HG03460 (cell line): ENCODE measurements around the gene SPAG6.
"Not testable (repeated sequence)": the region's sequence is repeated elsewhere in the genome, so short reads cannot be mapped to it uniquely, and the experiment has no call there.

Source experiments
- ATAC-seq: cut with Tn5 transposase; IDR thresholded peaks from one replicate; pipeline ENCODE4 v1.9.1; 2021; ENCODE audit not compliant: unreplicated experiment

Gene SPAG6

DNA sequence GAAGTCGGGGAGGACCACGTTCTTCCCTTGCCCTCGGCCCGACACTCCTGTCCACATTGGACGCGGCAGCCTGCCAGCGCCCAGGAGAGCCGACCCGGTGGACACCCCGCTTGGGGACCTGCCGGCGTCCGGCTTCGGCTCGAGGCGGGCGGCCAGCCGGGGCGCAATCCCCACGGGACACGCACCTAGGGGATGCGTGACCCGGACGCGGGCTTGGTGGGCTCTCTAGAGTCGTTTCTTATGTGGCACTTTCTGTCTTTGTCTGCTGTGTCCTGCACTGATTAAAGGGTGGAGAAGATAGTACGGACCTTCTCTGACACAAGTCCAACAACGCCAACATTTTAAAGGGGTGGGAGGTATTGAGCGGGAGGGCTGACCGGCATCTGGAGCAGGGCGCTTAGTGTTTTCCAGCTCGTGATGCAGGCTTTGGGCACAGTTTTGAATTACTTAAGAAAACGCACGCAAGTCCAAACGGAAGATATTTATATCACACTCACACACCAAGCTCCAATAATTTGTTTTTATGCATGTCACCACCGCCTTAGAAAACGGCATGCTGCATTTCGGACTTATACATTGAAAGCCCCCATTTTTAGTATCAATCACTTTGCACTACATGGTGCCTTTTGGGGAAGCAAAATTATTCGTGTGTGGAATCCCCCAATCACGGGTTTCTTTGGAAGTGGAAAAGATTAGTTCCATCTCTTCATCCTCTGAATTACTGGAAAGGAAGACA is 3.9 kb upstream of the SPAG6 start:
- peak; percentile 6 for ATAC-seq

- ATAC-seq = no peak
Observed at GRCh38 chr10:22341926-22342196, 3.4 kb upstream of the SPAG6 start.

GRCh38 chr10:22342421-22342820 is 2.9 kb upstream of the SPAG6 start:
- ATAC-seq = no peak

GRCh38 chr10:22343731-22344130 is 1.6 kb upstream of the SPAG6 start:
- no peak for ATAC-seq

DNA sequence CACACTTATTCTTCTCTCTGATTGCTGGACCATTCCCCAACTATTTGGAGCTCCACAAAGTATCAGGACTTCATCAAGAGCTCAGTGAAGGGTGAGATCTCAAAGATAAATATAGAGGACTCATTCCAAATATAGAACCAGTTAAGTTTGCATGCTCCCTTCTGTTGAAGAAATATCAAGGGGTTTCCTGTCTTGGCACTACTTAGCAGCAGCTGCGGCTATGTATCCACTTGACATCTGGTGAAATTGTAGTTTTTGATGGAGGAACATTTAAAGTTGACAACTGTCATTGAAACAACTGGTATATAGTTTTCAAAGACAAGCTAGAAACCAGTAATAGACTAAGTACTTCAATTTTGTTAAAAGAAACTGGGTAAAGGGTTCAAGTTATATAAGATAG is 1.0 kb upstream of the SPAG6 start:
- ATAC-seq = no peak

DNA sequence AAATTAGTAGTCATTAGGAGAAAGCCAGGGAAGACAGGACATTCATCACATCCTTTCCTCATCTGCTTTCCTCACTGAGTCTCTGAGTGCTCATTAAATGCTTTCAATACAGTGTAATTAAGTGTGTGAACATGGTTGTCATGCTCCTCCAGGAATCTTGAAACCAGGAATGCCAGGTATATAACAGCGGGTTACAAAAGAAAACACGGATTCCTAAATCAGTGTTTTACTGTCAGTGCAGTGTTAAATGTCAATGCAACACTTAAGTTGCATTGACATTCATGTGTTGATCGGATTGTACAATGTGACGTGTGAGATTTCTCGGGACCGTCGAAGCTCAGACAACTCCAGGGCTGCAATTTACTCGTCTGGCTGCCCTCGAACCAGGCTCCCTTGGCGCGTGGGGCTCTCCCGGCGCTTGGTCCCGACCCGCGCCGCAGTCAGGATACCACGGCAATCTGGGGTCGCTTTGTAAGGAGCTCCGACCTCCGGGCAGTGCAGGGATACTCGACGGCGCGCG is 455 bp upstream of the SPAG6 start:
- ATAC-seq = no peak

DNA sequence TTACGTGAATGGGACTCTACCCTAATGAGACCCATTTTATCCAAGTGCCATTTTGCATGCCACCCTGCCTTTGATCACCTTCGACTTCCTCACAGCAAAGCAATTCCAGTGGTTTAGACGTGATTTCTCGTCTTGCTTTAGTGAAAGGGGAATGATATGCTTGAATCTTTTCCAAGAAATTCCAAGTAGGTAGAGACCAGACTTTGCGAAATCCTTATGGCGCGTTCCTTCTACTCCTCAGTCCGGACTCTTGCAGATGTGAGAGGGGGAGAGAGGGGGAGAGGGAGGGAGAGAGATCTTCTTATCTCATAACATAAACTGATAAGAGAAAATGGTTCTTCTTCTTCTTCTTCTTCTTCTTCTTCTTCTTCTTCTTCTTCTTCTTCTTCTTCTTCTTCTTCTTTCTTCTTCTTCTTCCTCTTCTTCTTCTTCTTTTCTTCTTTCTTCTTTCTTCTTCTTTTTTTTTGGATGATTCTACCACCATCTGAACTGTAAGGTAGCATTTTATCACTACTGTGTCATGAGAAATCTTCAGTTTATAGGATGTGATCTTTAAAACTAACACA is 883 bp downstream of the SPAG6 start:
- ATAC-seq = no peak

DNA sequence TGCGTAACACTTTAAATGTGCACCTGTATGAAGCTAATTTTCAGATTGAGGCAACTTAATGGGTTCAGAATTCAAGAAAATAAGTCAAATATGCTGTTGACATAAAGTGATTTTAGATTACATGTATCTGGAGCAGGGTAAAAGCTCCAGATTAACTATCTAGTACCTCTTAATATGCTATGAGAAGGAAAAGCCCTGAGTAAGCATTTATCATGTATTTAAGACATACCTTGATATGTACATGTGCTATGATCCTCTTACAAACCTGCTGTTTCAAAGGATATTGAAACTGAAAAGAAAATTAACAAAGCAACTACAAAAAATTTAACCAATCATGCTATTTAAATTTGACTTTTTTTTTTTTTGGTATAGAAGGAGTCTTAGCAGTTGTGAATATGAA is 4.5 kb downstream of the SPAG6 start:
- no peak for ATAC-seq

DNA sequence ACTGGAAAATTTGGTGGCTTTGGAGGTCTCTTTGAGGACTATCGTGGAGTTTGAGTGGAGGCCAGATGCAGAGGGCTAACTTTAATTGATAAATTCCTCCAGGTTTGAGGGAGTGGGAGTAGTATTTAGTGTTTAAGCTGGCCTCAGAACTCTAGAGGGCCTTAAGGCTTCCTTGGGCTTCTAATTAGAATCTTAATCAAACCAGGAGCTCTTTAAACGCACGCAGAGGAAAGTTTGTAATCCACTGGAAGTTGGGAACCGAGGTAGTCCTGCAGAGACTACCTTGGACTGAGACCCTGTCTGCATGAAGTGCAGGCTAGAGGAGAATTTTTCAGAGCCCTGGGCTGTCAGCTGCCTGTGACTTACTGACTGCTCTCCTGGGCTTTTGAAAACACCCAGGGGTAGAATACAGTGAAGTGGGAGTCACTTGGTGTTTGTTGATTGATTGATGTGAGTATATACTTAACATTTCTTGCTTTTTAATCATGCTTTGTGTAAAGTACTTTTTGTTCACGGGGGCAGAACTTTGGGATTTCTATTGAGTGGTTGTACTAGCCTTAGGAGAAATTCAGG is 5.9 kb downstream of the SPAG6 start:
- no peak for ATAC-seq

GRCh38 chr10:22356324-22356873 is 11.1 kb downstream of the SPAG6 start:
- ATAC-seq = no peak

GRCh38 chr10:22357770-22358169 is 12.5 kb downstream of the SPAG6 start:
- ATAC-seq = not testable (repeated sequence)

- no peak for ATAC-seq
Observed at GRCh38 chr10:22363305-22363704, 18.0 kb downstream of the SPAG6 start.

- no peak for ATAC-seq
Observed at GRCh38 chr10:22364407-22365140, 19.3 kb downstream of the SPAG6 start.

DNA sequence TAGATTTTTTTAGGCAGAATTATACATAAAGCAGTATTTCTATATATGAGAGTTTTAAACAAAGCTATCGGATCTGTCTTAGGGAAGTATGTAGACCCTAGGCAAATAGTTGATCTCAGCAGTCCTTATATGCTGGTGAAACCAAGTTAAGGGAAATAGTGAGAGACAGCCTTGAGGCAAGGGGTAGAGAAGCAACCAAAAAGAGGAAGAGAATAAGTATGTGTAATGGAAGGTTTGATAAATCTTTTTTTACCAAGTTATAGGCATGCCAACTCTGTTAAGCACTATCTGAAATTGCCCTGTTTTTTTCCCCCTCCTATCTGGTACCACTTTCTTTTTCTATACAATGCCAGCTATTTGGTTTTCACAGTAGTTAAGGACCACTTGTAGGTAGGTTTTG is 19.9 kb downstream of the SPAG6 start:
- peak; percentile 46 for ATAC-seq

- ATAC-seq = no peak
Observed at GRCh38 chr10:22365644-22366434, 20.5 kb downstream of the SPAG6 start.

DNA sequence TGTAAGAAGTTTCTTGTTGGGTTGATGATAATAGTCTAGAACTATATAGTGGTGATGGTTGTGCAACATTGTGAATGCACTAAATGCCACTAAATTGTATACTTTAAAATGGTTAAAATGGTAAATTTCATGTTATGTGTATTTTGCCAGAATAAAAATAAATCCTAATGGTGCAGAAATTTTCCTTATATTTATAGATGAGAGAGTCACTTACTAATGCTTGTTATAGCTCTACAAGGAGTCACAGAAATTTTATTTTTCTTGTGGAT is 21.1 kb downstream of the SPAG6 start:
- no peak for ATAC-seq

DNA sequence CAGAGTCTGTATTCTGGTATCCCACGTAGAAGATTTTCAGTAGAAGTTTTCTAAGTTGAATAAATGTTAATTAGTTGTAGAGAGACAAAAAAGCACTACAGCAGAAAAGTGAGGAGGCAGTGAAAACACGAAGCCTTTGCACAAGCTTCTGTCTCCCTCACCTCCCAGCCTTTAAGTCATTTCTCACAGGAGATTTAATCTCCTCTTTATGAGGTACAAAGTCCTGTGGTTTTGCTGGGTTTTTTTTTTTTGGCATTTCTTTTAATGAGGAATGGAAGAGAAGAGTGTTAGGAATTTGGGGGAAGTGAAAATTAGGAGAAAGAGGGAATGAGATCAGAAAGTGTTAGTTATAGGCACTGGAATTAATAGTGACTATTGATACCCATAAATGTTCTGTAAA is 21.5 kb downstream of the SPAG6 start:
- ATAC-seq = no peak

DNA sequence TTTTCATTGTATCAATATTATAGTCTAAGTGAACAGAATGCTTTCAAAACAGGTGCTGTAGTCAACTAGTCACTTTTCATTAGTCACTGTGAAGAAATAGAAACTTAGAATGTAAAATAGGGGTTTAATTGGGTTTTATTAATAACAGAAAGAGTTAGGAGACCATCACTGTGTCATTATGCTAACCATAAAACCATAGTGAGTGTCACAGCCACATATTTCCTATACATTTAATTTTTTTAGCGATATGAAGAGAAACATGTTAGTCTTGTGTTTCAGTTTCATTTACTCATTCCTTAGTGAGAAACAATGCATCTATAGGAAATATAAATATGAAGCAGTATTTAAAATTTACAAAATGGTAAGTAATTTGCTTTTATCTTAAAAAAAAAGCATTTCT is 22.2 kb downstream of the SPAG6 start:
- ATAC-seq = no peak

DNA sequence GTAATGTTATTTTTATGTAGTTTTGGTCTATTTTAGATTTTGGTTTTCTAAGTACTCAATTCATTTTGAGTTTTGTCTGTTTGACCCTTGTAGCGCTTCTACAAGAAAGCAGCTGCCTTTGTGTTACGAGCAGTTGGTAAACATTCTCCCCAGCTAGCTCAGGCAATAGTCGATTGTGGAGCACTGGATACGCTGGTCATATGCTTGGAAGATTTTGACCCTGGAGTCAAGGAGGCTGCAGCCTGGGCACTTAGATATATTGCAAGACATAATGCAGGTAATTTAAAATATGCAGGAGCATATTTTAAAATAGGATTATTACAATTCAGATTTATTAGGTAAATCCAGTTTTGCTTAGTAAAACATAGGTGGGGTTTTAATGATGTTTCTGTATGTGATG is 23.1 kb downstream of the SPAG6 start:
- ATAC-seq = no peak

- no peak for ATAC-seq
Observed at GRCh38 chr10:22368981-22369380, 23.7 kb downstream of the SPAG6 start.

DNA sequence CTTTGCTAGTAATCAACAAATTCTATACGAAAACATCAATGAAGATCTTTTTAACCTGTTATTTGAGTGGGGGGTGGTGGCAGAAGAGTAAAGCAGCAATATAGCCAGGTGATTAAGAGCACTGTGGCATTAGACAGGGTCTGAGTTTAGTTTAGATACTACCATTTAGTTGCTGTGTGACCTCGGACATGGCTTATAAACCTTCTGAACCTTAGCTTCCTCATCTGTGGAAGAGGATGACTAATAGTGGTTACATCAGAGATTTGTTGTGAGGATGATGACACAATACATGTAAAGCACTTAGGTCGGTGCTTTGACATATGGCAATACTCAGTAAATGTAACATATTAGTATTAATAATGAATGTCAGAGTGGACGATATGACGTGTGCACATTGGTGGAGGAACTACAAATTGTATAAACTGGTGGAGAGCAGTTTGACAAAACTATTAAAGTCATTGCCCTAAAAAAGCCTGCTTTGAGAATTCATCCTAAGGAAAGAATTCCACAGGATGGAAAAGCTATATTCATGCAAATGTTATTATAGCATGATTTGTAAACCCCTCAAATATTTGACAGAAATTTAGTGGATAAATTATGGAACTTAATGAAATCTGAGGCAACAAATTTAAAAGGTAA is 24.3 kb downstream of the SPAG6 start:
- no peak for ATAC-seq
